ENCODE data around the gene OR6C74.

Gene OR6C74

GRCh38 chr12:55250944-55251343 is 6.5 kb downstream of the OR6C74 start:
- TF ChIP-seq REST (IDR thresholded peaks at IDR 0.05; ENCODE audit: insufficient read depth in 1 of 2, low read depth in 2 of 2, low read length in 2 of 2), result no peak
- no peak for TF ChIP-seq POLR2AphosphoS5 (IDR thresholded peaks at IDR 0.05; ENCODE audit: low read depth, low read length)
- TF ChIP-seq TAF1 (IDR thresholded peaks at IDR 0.05; ENCODE audit: borderline replicate concordance, insufficient read depth, low read length), result no peak
- no peak for TF ChIP-seq SIN3A (IDR thresholded peaks at IDR 0.05; ENCODE audit: borderline replicate concordance, insufficient read depth, low read length)
- TF ChIP-seq FOXP2 (optimal IDR thresholded peaks at IDR 0.05; ENCODE audit: borderline replicate concordance, extremely low read depth, extremely low read length, insufficient read depth), result no peak

- TF ChIP-seq TAF1 (IDR thresholded peaks at IDR 0.05; ENCODE audit: borderline replicate concordance, insufficient read depth, low read length) (no peak), POLR2AphosphoS5 (IDR thresholded peaks at IDR 0.05; ENCODE audit: low read depth, low read length) (no peak)
Measured at GRCh38 chr12:55253281-55253680, 8.9 kb downstream of the OR6C74 start.

GRCh38 chr12:55256831-55257230 is 12.4 kb downstream of the OR6C74 start:
- TF ChIP-seq TAF1 (IDR thresholded peaks at IDR 0.05; ENCODE audit: borderline replicate concordance, insufficient read depth, low read length) (no peak), REST (IDR thresholded peaks at IDR 0.05; ENCODE audit: insufficient read depth in 1 of 2, low read depth in 2 of 2, low read length in 2 of 2) (no peak), FOXP2 (optimal IDR thresholded peaks at IDR 0.05; ENCODE audit: borderline replicate concordance, extremely low read depth, extremely low read length, insufficient read depth) (no peak), POLR2AphosphoS5 (IDR thresholded peaks at IDR 0.05; ENCODE audit: low read depth, low read length) (no peak), SIN3A (IDR thresholded peaks at IDR 0.05; ENCODE audit: borderline replicate concordance, insufficient read depth, low read length) (no peak)

- TF ChIP-seq REST (IDR thresholded peaks at IDR 0.05; ENCODE audit: insufficient read depth in 1 of 2, low read depth in 2 of 2, low read length in 2 of 2), result no peak
- no peak for TF ChIP-seq FOXP2 (optimal IDR thresholded peaks at IDR 0.05; ENCODE audit: borderline replicate concordance, extremely low read depth, extremely low read length, insufficient read depth)
- TF ChIP-seq SIN3A (IDR thresholded peaks at IDR 0.05; ENCODE audit: borderline replicate concordance, insufficient read depth, low read length), result no peak
- TF ChIP-seq TAF1 (IDR thresholded peaks at IDR 0.05; ENCODE audit: borderline replicate concordance, insufficient read depth, low read length), result no peak
Measured at GRCh38 chr12:55258303-55258702, 13.9 kb downstream of the OR6C74 start.

GRCh38 chr12:55280991-55281390 is 36.6 kb downstream of the OR6C74 start:
- TF ChIP-seq TAF1 (IDR thresholded peaks at IDR 0.05; ENCODE audit: borderline replicate concordance, insufficient read depth, low read length) (no peak), FOXP2 (optimal IDR thresholded peaks at IDR 0.05; ENCODE audit: borderline replicate concordance, extremely low read depth, extremely low read length, insufficient read depth) (no peak), REST (IDR thresholded peaks at IDR 0.05; ENCODE audit: insufficient read depth in 1 of 2, low read depth in 2 of 2, low read length in 2 of 2) (no peak), SIN3A (IDR thresholded peaks at IDR 0.05; ENCODE audit: borderline replicate concordance, insufficient read depth, low read length) (no peak), POLR2AphosphoS5 (IDR thresholded peaks at IDR 0.05; ENCODE audit: low read depth, low read length) (no peak)

Data from PFSK-1 (cell line).